Choroid plexus epithelial cell (primary cell): Measurements from ENCODE around the gene SCGB3A1.

Experiments
- DNase-seq: peaks from one replicate; pipeline ENCODE4 v3.0.0-alpha.2; 2010; ENCODE audit warnings: low read depth
- H3K4me3 ChIP-seq: 2 replicates; pipeline ENCODE4 v1.5.1; 2011; ENCODE audit warnings: low read depth, mild to moderate bottlenecking, control low read depth, low read length, moderate library complexity
- TF ChIP-seq, protein P1 (sequence below): conservative IDR thresholded peaks from 2 replicates; pipeline ENCODE4 v1.5.1; 2011; ENCODE audit warnings: low read depth, mild to moderate bottlenecking, control low read depth, inconsistent platforms, low read length, moderate library complexity

SCGB3A1 gene

DNA sequence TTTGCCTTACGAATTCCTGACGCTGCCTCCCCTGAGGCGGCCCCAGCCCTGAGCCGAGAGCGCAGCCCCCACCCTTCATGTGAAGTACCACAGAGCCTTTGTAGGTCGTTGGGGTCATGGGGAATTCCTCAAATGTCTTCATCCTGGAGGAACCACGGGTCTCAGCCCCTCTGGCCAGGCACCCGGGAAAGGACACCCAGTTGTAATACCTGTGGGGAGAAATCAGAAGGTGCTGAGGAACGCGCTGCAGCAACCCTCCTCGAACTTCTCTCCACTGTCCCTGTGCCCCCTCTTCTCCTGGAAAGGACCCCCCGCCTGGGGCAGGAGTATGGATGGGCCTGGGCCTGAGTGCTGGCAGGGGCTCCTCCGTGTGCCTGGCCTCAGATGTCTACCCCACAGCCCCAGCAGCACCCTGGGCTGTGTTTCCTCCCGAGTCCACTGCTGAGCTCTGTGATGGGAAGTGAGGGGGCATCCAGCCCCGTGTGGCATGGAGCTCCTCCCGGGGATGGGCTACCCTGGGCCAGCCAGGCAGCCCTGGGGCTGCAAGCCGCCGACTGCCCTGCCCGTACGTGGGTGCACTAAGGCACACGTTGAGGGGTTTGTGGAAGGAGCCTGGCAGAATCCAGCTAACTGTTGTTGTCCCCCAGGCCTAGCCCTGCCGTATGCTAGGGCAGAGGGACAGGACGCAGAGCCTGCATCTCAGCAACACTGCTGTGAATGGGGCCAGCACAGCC, 18.7 kb upstream of the SCGB3A1 start:
- H3K4me3 ChIP-seq, result no peak overlapping the region
- TF ChIP-seq, protein P1, sequence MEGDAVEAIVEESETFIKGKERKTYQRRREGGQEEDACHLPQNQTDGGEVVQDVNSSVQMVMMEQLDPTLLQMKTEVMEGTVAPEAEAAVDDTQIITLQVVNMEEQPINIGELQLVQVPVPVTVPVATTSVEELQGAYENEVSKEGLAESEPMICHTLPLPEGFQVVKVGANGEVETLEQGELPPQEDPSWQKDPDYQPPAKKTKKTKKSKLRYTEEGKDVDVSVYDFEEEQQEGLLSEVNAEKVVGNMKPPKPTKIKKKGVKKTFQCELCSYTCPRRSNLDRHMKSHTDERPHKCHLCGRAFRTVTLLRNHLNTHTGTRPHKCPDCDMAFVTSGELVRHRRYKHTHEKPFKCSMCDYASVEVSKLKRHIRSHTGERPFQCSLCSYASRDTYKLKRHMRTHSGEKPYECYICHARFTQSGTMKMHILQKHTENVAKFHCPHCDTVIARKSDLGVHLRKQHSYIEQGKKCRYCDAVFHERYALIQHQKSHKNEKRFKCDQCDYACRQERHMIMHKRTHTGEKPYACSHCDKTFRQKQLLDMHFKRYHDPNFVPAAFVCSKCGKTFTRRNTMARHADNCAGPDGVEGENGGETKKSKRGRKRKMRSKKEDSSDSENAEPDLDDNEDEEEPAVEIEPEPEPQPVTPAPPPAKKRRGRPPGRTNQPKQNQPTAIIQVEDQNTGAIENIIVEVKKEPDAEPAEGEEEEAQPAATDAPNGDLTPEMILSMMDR, result no peak
- no peak for DNase-seq

DNA sequence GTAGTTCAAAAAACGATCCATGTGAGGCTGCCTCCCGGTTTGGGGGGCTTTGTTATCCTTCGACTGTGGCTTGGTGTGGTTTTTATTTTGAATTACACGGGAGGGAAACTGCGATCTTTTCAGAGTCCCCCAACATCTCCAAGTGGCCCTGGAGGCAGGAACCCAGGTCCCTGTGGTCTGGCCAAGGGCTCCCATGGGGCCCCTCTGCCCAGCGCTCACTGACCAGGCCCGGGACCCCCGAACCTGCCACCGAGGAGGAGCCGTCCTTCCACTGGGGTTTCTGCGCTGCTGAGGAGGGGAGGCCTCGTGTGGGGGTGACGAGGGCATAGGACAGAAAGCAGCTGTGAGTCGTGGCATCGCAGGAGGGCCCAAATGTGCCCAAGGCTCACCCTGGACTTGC, 18.1 kb upstream of the SCGB3A1 start:
- H3K4me3 ChIP-seq, result no peak overlapping the region
- no peak for DNase-seq
- TF ChIP-seq, protein P1, result no peak

DNA sequence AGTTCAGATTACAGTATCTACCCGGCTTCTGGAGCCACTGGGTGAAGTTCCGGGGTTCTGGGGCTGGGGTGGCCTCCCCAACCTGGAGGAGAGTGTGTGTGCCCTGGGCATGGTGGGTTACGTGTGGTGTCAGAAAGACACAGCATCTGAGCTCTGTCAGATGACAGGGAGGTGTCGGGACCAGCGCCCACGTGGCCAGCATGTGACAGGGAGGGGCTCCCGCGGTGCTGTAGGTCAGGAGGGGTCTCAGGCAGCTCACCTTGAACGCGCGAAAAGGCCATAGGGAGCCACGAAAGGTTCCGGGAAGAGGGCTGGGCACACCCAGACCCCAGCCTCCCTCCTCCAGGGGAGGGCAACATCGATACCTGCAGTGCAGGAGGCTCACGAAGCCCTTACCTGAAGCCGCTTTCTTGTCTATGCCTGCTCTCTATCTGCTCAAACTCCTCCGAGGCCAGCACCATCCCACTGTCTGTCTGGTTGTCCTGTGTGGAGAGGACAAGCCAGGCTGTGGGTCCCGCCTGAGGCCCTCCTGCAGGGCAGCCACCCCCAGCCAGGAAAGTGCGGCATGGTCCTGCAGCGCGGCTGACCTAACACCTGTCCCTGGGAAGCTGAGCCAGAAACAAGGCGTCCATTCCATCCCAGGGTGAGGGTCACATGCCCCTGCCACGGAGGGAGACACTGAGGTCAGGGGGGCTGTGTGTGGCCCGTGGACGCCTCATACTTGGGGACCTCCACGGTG, 17.4 kb upstream of the SCGB3A1 start:
- no peak for DNase-seq
- H3K4me3 ChIP-seq, result no peak overlapping the region
- TF ChIP-seq, protein P1, result no peak

DNA sequence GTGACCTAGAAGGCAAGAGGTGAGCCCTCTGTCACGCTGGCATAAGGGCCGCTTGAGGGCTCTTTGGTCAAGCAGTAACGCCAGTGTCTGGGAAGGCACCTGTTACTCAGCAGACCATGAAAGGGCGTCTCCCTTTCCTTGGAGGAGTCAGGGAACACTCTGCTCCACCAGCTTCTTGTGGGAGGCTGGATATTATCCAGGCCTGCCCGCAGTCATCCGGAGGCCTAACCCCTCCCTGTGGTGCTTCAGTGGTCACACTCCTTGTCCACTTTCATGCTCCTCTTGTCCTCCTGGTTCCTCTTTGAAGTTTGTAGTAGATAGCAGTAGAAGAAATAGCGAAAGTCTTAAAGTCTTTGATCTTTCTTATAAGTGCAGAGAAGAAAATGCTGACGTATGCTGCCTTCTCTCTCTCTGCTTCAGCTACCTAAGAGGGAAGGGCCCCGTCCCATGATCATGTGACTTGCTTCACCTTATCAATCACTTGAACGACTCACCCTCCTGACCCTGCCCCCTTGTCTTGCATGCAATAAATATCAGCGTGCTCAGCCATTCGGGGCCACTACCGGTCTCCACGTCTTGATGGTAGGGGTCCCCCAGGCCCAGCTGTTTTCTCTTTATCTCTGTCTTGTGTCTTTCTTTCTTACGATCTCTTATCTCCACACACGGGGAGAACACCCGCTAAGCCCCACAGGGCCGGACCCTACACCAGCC, 16.7 kb upstream of the SCGB3A1 start:
- no peak for DNase-seq
- TF ChIP-seq, protein P1, result no peak
- no peak overlapping the region for H3K4me3 ChIP-seq

DNA sequence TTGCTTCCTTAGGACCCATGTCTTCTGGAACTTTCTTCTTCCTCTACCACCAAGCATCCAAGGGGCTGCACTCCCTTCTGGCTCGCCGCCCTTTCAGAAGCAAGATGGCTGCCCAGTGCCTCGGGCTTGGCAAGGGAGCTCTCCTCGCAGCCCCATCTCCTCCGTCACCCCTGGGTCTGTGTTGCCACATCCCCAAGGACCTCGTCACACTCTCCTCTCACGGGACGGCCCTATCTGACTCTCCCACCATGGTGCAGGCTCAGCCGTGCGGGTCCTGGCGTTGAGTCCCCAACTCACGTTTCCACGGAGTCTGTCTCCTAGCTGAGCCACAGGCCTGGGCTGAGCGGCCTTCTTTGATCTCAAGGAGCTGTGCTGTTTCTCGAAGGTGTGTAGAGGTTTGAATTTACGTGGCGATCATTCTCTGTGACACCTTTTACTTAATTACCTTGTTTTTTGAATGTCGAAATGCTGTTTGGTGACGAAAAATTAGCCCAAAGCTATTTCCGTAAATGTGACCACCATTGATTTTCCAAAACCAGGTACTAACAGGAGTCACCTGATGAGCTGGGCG, 15.0 kb upstream of the SCGB3A1 start:
- TF ChIP-seq, protein P1, result no peak
- no peak overlapping the region for H3K4me3 ChIP-seq
- DNase-seq, result no peak

DNA sequence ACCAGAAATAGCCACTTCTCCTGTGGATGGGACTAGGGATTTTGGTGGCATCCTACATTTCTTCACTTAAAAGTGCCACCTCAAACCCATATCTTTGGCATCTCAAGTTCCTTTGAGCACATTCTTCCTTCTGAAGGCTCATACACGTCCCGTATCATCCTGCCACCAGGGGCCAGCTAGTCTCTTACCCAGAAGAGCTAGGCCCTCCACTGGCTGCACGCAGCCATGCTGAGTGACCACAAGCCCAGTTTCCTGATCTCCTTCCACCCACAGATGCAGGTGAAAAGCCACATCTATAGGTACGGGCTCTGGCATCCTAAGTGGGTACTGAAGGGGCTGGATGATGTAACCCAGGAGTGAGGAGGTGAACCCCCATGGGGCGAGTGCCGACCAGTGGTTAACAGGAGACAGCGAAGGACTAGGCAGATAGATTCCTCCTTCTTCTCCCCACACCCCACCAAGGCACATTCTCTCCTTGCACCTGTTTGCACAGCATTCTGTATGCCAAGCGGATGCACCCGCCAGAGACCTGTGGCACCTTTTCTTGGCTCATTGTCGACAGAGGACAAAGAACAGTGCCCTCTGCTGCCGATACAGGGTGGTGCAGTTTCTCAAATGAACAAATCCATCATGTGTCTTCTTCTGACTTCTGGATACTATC, 14.4 kb upstream of the SCGB3A1 start:
- TF ChIP-seq, protein P1, result peak; percentile 89
- peak; percentile 79 for DNase-seq
- H3K4me3 ChIP-seq, result no peak overlapping the region
